HG02623 (cell line): ENCODE results near the gene GRHL3.

Source experiments
- ATAC-seq: cut with Tn5 transposase; IDR thresholded peaks from one replicate; pipeline ENCODE4 v1.9.1; 2021; ENCODE audit warnings: moderate library complexity; ENCODE audit not compliant: unreplicated experiment

Gene GRHL3

DNA sequence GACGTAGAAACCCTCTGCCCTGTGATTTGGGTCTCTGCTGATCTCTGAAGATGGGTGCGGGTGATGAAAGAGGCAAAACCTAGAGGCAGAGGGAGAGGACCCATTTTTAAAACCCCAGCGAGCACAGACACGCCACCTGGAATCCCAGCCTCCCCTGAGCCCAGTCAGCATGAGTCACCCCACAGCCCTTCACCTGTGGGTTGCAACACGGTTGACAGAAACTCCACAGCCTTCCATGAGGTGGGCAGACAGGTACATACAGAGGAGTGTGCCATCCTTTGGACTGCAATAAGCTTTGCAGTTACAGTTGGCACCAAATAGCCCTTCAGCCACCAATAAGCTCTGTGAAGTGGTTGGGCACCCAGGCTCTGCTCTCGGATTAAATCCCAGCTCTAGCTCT is 2.1 kb upstream of the GRHL3 start:
- ATAC-seq = no peak

DNA sequence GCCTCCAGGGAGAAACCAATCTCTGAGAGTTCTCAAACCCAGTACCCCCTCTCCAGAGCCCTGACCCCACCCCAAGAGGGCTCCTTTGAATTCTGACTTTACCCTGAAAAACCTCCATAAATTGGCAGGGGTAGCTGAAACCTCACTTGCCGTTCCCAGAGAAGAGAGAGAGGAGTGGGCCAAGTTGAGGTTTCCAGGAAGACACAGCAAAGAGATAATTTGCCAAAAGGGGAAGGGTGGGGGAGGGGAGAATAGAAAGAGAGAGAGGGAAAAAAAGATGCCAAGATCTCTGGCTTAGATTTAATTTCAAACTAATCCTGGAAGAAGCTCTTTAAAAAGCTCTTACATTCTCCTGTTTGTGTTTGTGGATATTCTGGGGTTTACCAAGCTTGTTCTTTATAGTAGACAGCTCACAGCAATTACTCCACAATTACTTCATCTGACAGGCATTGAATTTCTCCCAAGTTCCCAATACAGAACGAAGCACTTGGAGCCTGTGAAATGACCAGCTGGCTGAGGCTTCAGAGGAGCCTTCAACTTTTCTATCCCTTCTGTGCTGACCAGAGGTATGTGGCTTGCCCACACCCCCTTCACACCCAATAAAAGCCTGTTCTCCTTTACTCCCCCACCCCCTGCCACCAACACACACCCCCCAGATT is 1.1 kb upstream of the GRHL3 start:
- no peak for ATAC-seq

DNA sequence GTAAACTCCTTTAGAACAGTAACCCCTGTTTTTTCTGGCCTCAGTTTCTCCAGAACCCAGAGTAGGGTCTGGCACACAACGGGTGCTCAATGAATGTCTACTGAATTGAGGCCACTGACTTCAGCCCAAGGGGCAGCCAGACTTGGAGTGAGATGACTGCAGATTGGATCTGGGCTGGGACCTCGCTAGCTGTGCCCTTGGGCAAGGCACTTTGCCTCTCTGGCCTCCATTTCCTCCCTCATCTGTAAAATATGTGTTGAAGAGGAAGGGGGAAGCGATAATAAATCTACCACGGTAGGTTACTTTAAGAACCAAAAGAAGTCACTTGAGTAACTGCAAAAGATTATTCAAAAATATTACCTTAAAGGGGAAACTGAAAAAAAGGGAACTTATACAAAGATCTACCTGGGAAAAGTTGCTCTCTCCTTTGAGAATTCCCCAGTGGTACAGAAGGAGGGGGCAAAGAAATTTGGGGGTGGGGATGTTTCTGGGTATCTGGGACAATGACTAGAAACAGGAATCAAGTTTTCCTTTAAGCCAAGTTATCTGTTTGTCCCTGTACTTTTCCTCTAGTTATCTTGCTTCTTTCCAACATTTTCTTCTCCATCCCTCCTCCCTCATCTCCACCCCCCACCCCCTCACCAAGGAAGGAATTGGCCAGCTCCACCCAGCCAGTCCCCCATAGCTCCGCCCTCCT is 394 bp upstream of the GRHL3 start:
- ATAC-seq = no peak

DNA sequence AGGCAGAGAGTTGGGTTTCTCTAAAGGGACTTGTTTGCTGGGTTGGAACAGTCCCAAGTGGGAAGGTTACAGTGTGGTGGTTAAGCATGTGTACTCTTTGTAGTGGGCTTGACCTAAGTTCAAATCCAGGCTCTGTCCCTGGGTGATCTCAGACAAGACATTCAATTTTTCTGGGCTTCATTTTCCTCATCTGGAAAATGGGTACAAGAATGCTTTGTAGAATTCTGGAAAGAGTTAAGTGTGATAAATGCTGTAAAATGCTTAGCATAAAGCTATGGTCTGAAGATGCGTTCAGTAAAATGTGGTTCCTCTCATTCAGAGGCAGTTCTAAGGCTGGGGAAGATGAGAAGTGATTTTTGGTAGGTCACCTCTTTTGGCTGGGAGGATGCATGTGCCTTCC is 805 bp downstream of the GRHL3 start:
- ATAC-seq = no peak

DNA sequence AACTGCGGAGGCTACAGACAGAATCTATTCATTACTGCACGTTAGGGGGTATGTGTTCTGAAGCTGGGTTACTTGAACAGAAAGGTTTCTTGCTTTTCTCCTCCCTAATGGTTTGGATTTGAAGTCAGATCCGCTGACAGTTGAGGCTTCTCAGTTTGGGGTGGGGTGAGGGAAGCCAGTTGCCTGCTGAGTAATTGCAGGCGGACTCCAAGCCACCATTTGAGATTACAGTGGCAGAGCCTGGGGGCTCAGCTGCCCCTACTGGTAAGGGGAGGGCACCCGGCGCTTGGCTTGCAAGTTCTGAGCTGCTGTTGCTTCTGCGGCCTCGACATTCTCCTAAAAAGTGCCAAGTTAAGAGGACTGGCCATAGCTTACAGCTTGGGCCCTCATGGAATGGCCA is 2.0 kb downstream of the GRHL3 start:
- no peak for ATAC-seq

DNA sequence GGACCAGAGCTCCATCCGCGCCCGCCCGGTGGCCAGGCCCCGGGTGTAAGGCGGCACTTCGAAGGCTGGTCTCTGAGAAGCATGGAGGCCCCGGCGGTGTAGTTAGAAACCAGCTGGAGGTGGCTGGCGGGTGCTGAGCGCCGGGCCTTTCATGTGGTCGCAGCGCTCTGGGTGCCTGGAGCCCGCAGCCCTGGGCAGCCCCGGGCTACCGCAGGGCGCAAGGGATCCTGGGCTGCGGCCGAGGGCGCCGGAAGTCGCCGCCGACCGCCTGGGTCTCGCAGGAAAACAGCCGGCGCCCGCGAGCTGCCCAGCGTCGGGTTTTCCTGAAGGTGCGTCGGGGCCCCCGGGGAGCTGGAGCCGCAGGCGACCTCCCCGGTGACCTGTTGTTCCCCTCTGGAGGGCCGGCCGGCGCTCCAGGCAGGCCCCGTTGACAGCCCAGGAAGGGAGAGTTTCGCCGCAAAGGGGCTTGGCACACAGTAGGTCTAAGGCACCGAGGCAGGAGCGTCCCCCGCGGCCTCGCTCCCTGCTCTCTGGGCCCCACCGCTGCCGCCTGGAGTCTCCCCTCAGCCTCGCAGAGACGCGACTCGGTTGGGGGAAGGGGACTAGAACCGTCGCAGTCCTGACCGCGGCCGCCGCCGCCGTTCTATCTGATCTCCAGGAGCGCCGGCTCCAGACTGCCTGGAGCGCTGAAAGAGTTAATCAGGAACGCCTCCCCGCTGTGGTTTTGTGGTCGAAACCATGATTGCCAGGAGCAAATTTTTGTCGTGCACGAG is 2.7 kb downstream of the GRHL3 start:
- ATAC-seq = no peak

DNA sequence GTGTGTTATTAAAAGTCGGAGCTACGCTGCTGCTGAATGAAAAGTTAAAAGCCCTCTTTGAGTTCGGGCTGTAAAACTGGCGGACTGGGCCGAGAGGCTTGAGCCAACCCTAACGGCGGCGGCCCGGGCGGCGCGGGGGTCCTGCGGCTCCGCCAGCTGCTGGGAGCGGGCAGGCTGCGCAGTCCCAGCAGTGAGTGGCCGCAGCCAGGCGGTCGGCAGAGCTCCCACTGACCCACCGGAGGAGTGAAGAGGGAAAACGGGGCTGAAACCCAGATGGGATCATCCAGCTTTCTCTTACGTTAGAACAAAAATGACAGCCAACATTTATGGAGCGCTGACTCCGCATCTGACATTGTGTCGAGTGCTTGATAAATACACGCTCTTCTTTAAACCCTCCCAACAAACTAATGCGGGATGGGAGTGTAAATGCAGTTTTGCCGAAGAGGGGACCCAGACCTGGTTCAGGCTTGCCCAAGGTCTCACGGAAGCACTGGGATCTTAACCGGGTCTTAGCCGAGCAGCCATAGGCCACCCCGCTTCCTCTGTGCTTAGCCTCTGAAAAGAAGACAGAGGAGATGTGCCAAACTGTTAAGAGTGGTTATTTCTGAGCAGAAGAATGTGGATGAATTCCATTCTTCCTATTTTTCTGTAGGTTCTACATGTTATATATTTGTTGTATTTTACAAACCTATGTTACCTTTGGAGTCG is 3.5 kb downstream of the GRHL3 start:
- no peak for ATAC-seq

- no peak for ATAC-seq
These were observed 4.1 kb downstream of the GRHL3 start for GRCh38 chr1:24323281-24323680.

- ATAC-seq = no peak
These were observed 5.7 kb downstream of the GRHL3 start for GRCh38 chr1:24324903-24325302.

- ATAC-seq = no peak
These were observed 6.7 kb downstream of the GRHL3 start for GRCh38 chr1:24325587-24326449.

DNA sequence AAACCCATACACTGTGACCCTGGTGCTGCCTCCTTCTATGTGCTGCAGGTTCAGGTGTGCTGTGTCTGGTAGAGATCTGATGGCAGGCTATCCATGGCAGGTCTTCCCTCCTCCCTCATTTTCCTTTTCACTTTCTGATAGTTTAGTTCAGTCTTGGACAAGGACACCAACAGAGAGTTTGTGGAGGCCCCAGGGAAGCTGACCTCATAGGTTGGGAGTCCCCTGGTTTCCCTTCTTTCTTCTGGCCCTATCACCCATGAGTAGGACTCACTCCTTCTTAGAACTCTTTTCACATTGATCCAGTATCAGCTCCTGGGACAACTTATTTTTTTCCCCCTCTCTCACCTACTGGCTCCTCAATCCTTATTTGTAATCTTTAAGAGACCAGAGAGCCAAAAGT is 8.3 kb downstream of the GRHL3 start:
- no peak for ATAC-seq

DNA sequence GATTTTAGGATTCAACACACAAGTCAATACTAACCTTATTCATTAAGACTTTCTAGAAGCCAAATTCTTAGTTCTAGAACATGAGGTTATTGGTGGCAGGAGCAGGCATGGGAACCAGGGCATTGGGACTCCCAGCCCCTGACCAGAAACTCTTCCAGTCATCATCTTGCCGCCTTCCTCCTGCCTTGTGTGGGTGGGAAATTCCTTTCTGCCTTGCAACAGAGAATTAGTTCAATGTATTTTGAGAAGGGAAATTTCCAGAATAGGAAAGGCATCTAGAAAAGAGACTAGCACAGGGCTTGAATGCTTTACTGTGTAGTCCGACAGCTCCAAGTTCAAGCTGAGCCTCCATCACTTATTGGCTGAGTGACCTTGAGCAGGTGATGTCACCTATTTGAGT is 8.7 kb downstream of the GRHL3 start:
- ATAC-seq = no peak

DNA sequence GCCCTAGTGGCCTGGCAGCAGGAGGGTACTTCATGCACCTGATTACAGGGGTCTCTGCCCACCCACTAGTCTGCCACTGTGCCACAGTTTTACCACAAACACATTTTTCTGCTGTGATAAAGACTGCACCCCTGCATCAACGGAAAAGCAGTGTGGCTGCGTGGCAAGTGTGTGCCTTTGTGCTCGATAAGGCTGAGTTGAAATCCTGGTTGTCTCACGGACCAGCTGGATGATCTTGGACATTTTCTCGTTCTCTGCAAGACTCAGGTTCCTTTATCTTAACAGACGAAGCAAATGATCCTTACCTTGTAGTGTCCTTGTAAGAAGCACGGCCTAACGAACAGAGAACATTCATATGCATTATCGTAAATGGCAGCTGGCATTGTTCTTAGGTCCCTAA is 10.2 kb downstream of the GRHL3 start:
- ATAC-seq = no peak

DNA sequence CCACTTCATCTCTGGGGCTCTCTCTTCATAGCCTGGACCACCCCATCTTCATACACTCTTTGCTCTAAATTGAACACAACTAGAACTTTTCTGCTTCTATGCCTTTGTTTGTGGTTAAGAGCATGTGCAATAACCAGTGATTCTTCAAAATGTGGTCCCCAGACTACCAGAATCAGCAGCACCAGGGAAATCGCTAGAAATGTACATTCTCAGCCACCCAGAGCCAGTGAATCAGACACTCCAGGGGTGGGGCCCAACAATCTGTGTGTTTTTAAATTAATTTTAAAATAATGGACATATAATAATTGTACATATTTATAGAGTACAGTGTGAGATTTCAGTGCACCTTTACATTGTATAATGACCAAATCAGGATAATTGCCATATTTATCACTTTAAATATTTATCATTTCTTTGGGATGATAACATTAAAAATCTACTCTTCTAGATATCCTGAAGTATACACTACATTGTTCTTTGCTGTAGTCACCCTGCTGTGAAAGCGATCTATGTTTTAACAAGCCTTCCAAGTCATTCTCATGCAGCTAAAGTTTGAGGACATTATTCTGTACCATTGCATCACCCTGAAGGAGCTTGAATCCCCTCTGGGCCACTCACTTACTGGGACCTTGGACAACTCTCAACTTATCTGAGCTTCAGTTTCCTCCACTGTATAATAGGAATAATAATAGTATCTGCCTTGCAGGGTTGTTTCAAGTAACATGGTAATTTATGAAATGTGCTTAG is 10.8 kb downstream of the GRHL3 start:
- ATAC-seq = no peak

GRCh38 chr1:24331961-24332673 is 13.0 kb downstream of the GRHL3 start:
- ATAC-seq = no peak

- ATAC-seq = no peak
These were observed 16.9 kb downstream of the GRHL3 start for GRCh38 chr1:24336075-24336474.

- ATAC-seq = no peak
These were observed 18.3 kb downstream of the GRHL3 start for GRCh38 chr1:24337455-24337854.

GRCh38 chr1:24338447-24338846 is 19.3 kb downstream of the GRHL3 start:
- ATAC-seq = no peak

DNA sequence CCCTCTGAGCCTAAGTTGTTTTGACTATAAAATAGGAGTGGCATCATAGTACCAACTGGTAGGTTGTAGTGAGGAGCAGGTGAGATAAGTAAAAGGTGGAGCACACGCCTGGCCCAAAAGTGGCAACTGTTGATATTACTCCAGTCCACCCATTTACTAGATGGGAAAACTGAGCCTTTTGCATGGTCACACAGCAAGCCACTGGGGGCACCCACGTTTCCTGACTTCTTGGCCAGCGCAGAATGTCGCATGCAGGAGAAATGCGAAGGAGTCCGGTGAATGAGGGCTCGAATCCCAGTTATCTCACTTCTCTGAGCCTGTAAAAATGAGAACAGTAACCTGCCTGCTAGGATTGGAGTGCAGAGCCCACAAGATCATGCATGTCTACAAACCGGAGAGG is 20.8 kb downstream of the GRHL3 start:
- no peak for ATAC-seq
